ENCODE results near the gene TNFRSF21.

DNA sequence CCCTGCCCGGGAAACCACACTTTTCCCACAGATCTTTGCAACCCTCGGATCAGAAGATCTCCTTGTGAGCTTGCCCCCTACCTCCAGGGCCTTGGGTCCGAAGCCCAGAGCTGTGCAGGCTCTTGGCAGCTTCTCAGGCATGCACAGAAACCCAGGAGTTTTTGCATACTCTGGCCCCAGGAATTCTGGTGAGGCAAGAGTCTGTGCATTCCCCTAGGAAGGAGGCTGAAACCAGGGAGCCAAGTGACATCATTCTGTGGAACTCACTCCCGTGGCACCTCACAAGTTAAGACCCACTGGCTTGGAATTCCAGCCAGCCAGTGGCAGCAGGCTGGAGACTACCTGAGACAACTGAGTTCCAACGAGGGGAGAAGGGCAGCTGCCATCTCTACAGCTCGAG lies 100.1 kb downstream of the TNFRSF21 start:
- TF ChIP-seq POLR2A (IDR thresholded peaks at IDR 0.05; ENCODE audit: low read depth, low read length) (no peak), TAF1 (IDR thresholded peaks at IDR 0.05; ENCODE audit: borderline replicate concordance, low read depth, low read length) (no peak)

Data from GM12892 (cell line).